Gastrocnemius medialis (tissue), 4 donors: ENCODE measurements around the gene TMTC2.

ENCODE experiments used
- CTCF ChIP-seq, 5 experiments: fragments of 450-650 bp in 3 of 5; fragments of 200-600 bp in 2 of 5; sonication (generic) in 2 of 5; IDR thresholded peaks in 4 of 5; conservative IDR thresholded peaks in 1 of 5; 1 replicate in 4 of 5; 2 replicates in 1 of 5; pipeline ENCODE4 v1.5.1; 2016 to 2019; ENCODE audit warnings: antibody characterized with exemption in 5 of 5, mild to moderate bottlenecking in 3 of 5, moderate library complexity in 3 of 5
- POLR2A ChIP-seq, 2 donors: fragments of 450-650 bp; IDR thresholded peaks; one replicate each; pipeline ENCODE4 v1.6.1; 2017; ENCODE audit warnings: antibody characterized with exemption in 2 of 2, mild to moderate bottlenecking in 2 of 2, moderate library complexity in 2 of 2

- TF ChIP-seq CTCF (IDR thresholded peaks at IDR 0.05 in 4 of 5, conservative IDR thresholded peaks at IDR 0.05 in 1 of 5) (no peak), POLR2A (IDR thresholded peaks at IDR 0.05) (no peak)
Measured at GRCh38 chr12:83040339-83040738, 353.6 kb downstream of the TMTC2 start.
